NCI-H2029 treated with DMSO at 0.1 percent for 48 hours (cell line): Measurements from ENCODE around the gene TM2D1.
"Not testable (repeated sequence)": the region's sequence is repeated elsewhere in the genome, so short reads cannot be mapped to it uniquely, and the experiment has no call there.

Source experiments
- DNase-seq: peaks from one replicate; lab custom pipeline; 2025; lab: John Stamatoyannopoulos, UW

Gene TM2D1

DNA sequence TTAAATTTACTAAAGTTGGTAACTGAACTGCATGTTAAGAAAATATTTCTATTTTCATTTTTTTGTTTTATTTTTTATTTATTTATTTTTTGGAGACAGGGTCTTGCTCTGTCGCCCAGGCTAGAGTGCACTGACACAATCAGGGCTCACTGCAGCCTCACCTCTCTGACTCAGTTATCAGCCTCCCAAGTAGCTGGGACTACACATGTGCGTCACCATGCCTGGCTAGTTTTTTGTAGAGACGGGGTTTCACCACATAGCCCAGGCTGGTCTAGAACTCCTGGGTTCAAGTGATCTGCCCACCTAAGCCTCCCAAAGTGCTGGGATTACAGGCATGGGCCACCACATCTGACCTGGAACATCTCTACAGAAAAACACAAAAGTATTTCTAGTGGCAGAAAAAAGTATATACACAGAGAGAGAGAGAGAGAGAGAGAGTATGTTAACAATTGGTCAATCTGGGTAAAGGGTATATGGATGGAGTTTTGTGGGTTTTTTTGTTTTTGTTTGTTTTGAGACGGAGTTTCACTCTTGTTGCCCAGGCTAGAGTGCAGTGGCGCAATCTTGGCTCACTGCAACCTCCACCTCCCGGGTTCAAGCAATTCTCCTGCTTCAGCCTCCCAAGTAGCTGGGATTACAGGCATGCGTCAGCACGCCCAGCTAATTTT, 5.8 kb downstream of the TM2D1 start:
- not testable (repeated sequence) for DNase-seq

GRCh38 chr1:61711969-61712368, 13.0 kb downstream of the TM2D1 start:
- no peak for DNase-seq

DNA sequence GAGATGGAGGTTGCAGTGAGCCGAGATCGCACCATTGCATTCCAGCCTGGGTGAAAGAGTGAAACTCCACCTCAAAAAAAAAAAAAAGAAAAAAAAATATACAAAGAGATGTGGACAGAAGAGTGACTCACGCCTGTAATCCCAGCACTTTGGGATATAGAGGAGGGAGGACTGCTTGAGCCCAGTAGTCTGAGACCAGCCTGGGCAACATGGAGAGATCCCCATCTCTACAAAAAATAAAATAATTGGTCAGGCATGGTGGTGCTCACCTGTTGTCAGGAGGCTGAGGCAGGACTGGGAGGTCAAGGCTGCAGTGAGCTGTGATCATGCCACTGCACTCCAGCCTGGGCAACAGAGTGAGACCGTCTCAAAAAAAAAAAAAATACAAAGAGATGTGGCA, 13.7 kb downstream of the TM2D1 start:
- DNase-seq = not testable (repeated sequence)

- no peak for DNase-seq
These were observed 15.0 kb downstream of the TM2D1 start for GRCh38 chr1:61709908-61710289.

DNA sequence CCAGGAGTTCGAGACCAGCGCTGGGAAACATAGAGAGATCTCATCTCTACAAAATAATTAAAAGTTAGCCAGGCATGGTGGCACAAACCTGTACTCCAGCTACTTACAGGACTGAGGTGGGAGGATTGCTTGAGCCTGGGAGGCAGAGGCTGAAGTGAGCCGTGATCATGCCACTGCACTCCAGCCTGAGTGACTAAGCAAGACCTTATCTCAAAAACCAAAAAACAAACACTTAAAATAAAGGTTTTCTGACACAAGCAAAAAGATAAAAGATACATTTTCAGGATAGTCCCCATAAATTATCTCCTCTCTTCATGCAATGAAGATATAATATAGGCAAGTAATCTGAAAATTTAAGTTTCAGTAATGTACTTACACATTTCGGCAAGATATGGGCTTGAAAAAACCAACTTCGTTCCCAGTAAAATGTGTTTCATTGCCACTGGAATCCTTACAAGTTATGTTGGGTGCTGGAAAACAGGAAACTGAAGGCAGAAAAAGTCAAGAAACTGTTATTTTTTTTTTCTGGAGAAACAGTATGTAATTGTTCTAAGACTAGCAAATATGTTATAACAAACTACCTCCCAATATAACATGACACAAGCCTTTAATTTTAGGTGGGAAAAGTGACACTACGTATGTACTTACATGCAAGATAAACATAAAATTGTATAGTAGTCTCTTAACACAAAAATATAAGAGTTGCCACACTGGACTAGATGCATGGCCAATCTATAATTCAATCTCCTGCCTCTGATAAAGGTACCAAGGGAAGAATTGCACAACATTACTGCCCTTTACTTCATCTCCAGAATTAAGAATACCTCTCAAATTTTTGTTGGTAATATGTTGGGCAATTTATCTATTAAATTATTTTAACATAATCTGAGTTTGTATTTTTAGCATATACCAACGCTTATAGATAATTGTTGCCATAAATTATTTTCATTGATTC, 15.7 kb downstream of the TM2D1 start:
- no peak for DNase-seq

DNA sequence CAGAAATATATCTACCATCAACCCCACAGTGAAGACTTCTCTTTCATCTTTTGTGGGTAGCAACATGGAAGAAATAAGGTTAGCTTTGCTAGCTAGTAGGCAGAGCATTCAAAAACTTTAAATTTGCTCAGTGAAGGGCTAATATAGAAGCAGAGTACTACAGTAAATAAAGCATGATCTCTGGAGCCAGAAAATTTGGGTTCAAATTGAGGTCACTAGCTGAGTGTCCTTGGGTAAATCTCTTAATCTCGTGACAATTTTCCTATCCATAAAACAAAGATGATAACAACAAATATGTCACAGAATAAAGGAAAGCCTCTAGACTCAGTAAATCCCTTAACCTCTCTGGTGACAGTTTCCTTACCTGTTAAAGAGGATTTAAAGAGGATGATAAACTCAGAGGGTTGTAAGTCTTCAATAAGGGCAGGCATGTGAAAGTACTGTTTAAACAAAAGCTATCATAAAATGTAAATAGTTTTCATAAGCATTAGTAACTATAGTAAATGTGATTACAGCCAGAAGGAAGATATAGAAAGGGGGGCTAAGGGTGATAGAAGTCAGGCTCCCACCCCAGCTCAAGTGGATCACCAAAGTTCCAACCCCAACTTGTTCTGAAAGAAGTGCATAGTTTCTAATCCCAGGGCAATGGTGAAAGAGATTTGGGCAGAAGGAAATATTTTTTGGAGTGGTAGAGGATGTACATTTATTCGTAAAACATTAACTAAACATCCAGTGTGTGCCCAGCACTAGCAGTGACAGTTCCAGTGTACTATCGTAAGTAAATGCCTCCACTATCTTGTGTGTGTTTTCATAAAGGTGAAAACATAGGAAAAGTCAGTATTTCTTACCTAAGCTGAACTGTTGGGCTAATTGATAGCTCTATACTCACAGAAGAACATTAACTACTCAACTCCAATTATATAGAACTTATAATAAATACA, 24.8 kb downstream of the TM2D1 start:
- DNase-seq = no peak

DNA sequence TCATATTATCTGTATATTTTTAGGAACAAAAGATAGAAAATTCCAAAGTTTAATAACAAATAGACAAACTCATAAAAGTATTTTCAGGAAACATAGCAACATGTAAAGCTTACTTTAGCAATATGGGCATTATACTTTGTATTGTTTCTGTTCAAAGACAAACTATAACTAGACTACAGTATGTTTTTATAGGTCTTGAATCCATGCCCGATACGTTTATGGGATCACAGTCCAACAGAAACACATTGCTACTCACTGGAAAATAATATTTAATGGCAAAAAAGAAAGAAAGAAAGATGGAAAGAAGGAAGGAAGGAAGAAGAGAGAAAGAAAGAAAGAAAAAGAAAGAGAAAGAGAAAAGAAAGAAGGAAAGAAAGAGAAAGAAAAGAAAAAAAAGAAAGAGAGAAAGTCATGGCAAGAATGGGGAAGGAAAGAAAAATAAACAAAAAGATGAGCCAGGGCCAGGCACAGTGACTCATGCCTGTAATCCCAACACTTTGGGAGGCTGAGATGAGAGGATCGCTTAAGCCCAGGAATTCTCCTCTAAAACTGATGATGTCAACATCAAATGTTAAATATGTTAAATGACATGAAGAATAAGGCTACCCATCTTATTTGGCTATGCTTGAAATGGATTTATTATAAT, 32.7 kb downstream of the TM2D1 start:
- DNase-seq = no peak

GRCh38 chr1:61687901-61688300, 37.0 kb downstream of the TM2D1 start:
- DNase-seq = no peak

- no peak for DNase-seq
These were observed 42.0 kb downstream of the TM2D1 start for GRCh38 chr1:61682891-61683290.

DNA sequence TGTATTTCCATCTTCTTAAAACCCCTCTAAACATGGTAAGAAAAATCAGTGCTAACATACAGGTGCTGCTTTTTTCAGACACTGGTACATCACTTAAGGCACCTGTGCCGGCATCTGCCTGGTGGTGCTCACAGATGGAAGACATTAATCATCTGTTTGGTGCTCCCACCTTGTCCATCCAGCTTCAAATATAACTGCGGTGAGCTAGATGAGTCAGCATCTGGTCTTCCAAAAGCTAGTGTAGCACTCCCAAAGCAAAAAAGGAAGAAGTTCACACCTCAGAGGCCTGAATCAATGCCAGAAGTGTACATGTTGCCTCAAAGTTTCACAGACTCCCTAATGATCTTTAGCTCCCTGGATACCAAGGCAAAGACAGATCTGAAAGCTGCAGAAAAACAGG, 44.4 kb downstream of the TM2D1 start:
- no peak for DNase-seq

DNA sequence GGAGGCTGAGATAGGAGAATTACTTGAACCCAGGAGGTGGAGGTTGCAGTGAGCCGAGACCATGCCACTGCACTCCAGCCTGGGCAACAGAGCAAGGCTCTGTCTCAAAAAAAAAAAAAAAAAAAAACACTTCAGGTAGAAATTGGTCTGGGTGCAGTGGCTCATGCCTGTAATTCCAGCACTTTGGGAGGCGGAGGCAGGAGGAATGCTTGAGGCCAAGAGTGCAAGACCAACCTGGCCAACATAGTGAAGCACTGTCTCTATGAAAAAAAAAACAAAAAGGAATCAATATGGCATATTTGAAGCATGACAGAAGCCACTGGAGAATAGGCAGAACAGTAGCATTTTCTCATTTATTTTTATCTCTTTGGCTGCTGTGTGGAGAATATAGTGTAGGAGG, 48.1 kb downstream of the TM2D1 start:
- DNase-seq = not testable (repeated sequence)

- peak; percentile 23 for DNase-seq
These were observed 50.7 kb downstream of the TM2D1 start for GRCh38 chr1:61674221-61674620.

GRCh38 chr1:61672376-61672775, 52.6 kb downstream of the TM2D1 start:
- DNase-seq = no peak

GRCh38 chr1:61670445-61670844, 54.5 kb downstream of the TM2D1 start:
- no peak for DNase-seq

GRCh38 chr1:61670016-61670415, 54.9 kb downstream of the TM2D1 start:
- DNase-seq = no peak

- DNase-seq = no peak
These were observed 65.9 kb downstream of the TM2D1 start for GRCh38 chr1:61659061-61659460.

DNA sequence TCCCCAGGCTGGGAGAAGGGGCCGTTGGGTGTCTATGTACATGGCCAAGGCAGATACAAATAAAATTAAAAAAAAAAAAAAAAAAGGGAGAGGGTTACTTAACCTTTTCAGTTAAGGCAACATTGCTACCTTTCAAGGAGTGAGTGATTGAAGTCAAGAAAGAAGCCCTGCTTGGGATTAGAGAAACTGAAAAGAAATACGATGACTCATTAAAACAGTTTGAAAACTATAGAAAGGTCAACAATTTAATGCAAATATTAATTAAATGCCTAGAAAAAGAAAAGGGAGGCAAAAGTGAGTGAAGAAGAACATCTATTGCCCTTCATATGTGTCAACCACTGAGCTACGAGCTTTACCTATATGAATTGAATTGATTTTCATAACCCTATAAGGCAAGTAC, 69.5 kb downstream of the TM2D1 start:
- DNase-seq = no peak

GRCh38 chr1:61654067-61654466, 70.9 kb downstream of the TM2D1 start:
- no peak for DNase-seq

DNA sequence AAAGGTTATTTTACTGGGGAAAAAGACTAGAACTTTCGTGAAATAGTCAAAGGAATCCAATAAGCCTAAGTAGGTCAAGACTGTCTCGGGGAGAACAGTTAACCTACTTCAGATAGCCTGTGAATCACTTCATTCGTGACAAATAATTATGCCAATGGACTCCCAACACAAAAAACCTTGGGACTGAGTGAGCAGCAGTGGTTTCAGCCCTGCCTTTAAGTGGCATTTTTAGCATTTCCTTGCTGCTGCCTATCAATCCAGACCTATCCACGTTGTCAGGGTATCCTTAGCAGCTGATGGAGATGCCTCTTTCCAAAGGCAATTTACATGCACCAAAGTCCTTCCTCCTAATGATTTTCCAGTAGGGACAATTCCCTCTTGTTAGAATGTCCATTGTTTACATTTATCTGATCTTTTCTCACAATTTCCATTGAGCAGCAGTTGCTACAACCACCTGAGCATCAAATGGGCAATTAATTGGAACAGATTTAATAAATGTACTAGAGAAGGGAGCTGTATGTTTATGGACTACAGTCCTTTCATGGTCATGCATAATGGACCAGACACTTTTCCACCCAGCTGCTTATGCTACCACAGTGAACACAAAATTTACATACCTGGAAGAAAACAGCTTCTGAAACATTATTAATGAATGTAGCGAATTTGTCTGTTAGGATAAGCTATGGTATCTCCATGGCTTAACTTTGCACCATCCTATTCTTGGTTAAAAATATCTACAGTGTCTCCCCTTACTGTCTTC, 75.8 kb downstream of the TM2D1 start:
- DNase-seq = no peak

DNA sequence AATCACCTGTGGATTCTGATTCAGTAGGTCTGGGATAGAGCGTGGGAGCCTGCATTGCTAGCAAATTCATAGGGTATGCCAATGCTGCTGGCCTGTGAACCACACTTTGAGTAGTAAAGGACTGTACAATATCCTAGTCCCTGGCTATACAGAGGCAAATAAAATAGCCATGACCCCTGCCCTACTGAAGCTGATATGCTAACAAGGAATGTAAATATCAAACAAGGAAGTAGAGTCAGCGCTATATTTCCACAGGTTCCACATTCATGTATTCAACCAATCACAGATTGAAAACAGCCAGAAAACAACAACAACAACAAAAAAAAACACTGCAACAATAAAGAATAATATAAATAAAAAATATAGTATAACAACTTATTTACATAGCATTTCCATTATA, 77.8 kb downstream of the TM2D1 start:
- DNase-seq = no peak

- no peak for DNase-seq
These were observed 79.5 kb downstream of the TM2D1 start for GRCh38 chr1:61645476-61645875.
